Epidermal melanocyte (primary cell): ENCODE measurements around the gene DIS3L2.
"Not testable (repeated sequence)": the region's sequence is repeated elsewhere in the genome, so short reads cannot be mapped to it uniquely, and the experiment has no call there.

Experiments
- DNase-seq: peaks from one replicate; pipeline ENCODE4 v3.0.0; 2011; ENCODE audit warnings: low spot score; ENCODE audit not compliant: insufficient read length

Gene DIS3L2

GRCh38 chr2:232292395-232293154 lies 331.1 kb downstream of the DIS3L2 start:
- DNase-seq = no peak

GRCh38 chr2:232293191-232293590 lies 331.7 kb downstream of the DIS3L2 start:
- no peak for DNase-seq

GRCh38 chr2:232295971-232296370 lies 334.5 kb downstream of the DIS3L2 start:
- DNase-seq = no peak

- DNase-seq = no peak
Measured at GRCh38 chr2:232296776-232297525, 335.4 kb downstream of the DIS3L2 start.

GRCh38 chr2:232299084-232299483 lies 337.6 kb downstream of the DIS3L2 start:
- no peak for DNase-seq

GRCh38 chr2:232299927-232300674 lies 338.6 kb downstream of the DIS3L2 start:
- DNase-seq = no peak

GRCh38 chr2:232300894-232301387 lies 339.4 kb downstream of the DIS3L2 start:
- DNase-seq = no peak

- no peak for DNase-seq
Measured at GRCh38 chr2:232304236-232304635, 342.7 kb downstream of the DIS3L2 start.

GRCh38 chr2:232306741-232307305 lies 345.3 kb downstream of the DIS3L2 start:
- DNase-seq = no peak

GRCh38 chr2:232307854-232308253 lies 346.3 kb downstream of the DIS3L2 start:
- no peak for DNase-seq

- DNase-seq = no peak
Measured at GRCh38 chr2:232308986-232309385, 347.5 kb downstream of the DIS3L2 start.

- DNase-seq = no peak
Measured at GRCh38 chr2:232309592-232309991, 348.1 kb downstream of the DIS3L2 start.

- no peak for DNase-seq
Measured at GRCh38 chr2:232310121-232310520, 348.6 kb downstream of the DIS3L2 start.

GRCh38 chr2:232310696-232311095 lies 349.2 kb downstream of the DIS3L2 start:
- DNase-seq = no peak

GRCh38 chr2:232313645-232314044 lies 352.1 kb downstream of the DIS3L2 start:
- not testable (repeated sequence) for DNase-seq

- peak; percentile 75 for DNase-seq
Measured at GRCh38 chr2:232315049-232315922, 353.8 kb downstream of the DIS3L2 start.

GRCh38 chr2:232315923-232316299 lies 354.4 kb downstream of the DIS3L2 start:
- DNase-seq = no peak

- DNase-seq = no peak
Measured at GRCh38 chr2:232316461-232317330, 355.2 kb downstream of the DIS3L2 start.

GRCh38 chr2:232318169-232318855 lies 356.8 kb downstream of the DIS3L2 start:
- no peak for DNase-seq
